ENCODE measurements around the gene P2RY8.

- no peak for TF ChIP-seq CTCF (IDR thresholded peaks at IDR 0.05)
- no peak for TF ChIP-seq POLR2A (IDR thresholded peaks at IDR 0.05)
These were observed 24.2 kb upstream of the P2RY8 start for GRCh38 chrX:1561164-1561563.
